Measurements from ENCODE around the gene NCF2.
"Not testable (repeated sequence)": the region's sequence is repeated elsewhere in the genome, so short reads cannot be mapped to it uniquely, and the experiment has no call there.

The NCF2 gene, protein sequence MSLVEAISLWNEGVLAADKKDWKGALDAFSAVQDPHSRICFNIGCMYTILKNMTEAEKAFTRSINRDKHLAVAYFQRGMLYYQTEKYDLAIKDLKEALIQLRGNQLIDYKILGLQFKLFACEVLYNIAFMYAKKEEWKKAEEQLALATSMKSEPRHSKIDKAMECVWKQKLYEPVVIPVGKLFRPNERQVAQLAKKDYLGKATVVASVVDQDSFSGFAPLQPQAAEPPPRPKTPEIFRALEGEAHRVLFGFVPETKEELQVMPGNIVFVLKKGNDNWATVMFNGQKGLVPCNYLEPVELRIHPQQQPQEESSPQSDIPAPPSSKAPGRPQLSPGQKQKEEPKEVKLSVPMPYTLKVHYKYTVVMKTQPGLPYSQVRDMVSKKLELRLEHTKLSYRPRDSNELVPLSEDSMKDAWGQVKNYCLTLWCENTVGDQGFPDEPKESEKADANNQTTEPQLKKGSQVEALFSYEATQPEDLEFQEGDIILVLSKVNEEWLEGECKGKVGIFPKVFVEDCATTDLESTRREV

DNA sequence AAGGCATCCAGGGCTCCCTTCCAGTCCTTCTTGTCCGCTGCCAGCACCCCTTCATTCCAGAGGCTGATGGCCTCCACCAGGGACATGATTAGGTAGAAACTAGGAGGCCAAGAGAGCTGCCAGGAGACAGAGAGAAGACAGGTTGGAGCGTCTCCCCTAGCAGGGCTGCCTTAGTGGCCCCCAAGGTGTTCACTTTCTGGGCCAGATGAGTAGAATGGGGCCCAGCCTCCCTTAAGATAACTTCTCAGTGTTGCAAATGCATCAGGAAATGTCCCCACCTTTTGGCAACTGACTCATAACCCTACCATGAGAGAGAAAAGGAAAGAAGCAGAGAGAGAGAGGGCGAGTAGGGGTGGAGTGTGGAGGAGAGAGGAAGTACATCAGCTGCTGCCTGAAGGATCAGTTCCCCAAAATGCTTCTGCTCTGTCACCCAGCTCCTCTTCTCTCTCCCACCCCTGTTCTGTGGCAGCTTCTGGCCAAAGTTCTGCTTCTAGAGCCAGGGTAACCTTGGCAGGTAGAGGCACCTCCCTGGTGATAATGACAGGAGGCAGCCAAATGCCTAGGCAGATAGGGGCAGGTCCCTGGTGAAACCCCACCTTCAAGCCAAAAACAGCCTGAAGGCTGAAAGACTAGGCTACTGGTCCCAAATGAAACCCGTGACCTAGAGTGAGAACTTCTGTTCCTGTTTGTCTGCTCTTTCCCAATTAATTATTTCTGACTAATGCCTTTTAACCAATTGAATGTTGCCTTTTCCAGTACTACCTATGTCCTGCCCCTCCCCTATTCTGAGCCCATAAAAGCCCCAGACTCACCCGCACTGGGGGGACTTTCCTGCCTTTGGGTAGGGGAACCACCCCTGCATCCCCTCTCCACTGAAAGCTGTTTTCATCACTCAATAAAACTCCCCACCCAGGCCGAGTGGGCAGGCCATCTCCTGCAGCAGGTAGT is at the start of gene NCF2:
Gene NCF2, minus strand, starts transcription at position 216 of the 948 bp plus-strand sequence. Its CDS starts 130 bp downstream, at position 86.
- DNase-seq, result peak; percentile 39

DNA sequence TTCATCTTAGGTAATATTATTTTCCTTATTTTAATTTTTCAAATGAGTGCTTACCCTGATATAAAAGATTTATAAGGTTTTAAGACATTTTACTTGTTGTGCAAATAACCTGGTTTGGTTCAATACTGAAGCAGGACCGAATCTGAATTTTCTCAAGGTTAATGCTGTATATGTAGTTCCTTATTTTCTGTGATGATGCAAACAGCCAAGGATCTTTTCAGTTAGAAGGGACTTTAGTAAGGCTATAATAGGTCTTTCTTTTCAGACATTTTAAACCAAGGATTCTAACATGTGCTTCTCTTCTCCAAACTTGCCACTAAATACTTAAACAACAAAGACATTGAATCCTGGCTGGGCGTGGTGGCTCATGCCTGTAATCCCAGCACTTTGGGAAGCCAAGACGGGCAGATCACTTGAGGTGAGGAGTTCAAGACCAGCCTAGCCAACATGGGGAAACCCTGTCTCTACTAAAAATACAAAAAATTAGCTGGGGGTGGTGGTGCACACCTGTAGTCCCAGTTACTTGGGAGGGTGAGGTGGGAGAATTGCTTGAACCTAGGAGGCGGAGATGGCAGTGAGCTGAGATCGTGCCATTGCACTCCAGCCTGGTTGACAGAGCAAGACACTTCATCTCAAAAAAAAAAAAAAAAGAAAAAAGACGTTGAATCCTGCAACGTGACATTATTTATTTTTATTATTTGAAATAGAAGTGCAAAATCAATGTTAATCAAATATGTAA is 48.6 kb upstream of the NCF2 start:
- DNase-seq, result no peak

DNA sequence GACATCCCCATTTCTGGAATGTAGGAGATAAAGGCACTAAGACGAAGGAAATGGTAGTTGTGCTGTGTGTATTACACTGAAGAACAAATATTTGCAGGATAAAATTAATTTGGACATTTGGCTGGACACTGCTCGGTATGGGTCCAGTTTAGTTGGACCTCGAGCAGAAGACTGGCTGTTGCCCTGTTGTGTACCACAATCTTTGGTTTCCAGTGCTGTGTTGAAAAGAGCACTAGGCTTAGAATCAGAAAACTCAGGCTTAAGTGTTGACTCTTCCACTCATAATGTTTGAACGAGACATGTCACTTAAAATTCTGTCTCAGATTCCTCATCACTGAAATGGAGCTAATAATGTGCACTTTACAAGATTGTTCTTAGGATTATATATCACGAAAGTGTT is 46.5 kb upstream of the NCF2 start:
- DNase-seq, result no peak

DNA sequence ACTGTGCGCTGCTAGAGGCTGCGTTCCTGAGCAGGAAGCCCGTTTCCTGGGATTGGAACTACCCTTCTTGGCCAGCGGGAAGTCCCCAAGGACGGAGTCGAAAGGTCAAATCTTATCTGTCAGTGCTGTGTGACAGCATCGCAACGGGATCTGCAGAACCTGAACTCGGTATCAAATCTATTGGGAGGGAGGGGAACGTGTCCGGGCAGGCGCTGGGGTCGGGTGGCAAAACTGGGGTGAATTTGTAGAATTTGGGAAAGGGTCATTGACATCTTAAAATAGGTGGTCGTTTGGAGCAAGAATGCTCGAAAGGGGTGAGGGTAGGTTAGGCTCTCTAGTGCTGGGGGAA is 46.0 kb upstream of the NCF2 start:
- no peak for DNase-seq

DNA sequence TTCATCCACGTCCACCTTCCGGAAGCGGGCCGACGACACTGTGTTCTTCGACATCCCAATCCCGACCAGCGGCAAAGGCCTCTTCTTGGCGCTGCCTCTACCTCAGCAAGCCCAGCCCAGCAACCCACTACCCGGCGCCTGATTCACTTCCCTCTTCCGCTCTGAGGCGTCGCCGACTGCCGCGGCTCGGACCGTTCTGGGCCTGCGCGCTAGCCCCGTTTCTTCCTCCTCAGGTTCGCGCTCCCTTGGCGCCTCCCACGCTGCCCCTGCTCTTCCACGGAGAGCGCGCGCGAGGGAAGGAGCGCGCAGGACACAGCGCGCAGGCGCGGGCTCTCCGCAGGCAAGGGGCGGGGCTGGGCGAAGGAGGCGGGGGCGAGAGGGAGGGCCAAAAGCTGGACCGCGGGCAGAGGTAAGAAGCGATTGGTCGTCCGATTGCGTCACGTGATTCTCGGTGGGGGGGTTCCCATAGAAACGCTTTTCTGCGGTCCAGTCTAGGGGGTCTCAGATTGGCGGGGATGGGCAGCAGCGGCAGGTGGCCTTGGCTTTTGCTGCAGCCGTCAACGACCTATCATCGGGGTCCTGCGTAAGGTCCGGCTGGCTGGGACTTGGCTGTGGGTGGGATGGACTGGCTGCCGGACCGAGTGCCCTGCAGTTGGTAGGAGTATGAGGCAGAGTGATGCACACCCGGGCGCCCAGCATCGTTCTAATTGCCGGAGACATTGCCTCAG is 45.5 kb upstream of the NCF2 start, which contains the start of gene ARPC5:
Gene ARPC5, minus strand, starts transcription at position 178 of the 728 bp plus-strand sequence. Its CDS starts 124 bp downstream, at position 54.
- DNase-seq, result peak; percentile 95

DNA sequence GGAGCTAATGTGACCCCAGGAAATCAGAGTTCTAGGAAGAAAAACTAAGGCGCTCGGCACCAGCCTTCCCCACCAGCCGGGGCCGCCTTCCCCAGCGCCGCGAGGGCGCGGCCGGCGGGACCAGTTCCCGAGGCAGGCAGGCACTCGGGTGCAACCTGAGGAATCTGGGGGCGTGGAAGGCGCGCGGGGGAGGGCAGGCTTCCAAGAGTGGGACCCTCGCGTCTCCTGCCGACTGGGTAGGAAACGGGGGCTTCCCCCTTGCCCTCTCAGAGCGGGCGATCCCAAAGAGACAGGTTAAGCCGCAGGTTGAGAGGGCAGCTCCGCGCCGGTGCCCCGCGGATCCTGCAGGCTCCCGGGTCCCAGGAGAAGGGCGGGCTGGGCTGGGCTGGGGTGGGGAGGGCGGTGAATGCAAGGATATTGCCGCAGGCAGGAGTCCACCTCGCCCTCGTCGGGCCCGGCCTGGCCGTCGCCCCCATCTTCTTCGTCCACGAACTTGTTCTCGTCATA is 44.9 kb upstream of the NCF2 start:
- no peak for DNase-seq

DNA sequence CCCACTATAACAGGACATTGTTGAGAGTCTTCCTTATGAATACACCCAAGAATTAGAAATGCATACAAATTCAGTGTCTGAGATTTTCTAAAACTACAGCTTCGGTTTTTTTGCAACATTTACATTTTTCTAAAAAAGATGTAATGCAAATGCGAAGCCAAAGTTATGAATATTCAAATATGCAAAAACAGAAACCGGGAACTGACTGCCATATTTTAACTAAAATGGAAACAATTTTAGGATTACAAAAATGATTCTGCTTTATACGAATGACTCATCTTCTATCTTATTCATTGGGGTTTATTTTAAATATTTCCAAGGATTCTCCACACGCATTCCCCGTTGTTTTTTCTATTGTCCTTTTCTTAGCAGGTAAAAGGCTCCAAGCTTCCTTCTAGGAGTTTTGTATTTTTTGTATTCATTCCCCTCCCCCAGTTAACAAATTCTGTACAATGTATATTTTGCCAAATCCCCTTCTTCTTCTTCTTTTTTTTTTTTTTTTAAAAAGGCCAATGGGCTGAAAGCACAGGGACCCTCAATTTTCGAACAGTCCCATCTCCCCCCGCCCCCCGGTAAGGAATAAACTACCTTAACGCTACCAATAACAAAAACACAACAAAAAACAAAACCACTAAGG is 44.3 kb upstream of the NCF2 start:
- no peak for DNase-seq

DNA sequence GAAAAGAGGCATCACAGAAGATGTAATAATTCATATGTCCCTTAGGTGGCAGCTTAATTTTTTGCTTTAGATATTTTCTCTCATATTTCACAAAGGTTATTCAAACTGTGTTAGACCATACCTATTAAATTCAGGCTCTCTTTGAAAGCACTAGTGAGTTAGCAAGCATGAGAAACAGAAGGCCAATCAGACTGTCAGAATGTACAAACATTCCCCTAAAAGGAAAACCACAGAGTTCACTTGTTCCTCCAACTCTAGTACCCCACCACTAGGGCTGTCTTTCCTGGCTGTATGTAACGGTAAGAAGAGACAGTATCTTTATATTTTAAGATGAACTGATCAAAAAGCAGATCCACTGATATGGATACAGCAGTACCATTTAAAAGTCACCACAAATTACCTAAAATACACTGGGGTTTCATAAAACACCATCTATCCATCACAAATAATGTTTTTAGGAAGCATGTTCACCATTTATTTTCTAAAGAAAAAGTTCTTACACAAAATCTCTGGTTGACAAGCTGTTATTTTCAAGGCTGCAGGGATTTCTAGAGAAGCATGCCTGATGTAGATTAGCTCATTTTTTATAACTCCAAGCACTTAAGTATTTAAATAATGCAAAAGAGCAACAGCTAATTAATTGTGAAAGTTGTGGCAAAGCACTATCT is 43.6 kb upstream of the NCF2 start:
- peak; percentile 77 for DNase-seq

DNA sequence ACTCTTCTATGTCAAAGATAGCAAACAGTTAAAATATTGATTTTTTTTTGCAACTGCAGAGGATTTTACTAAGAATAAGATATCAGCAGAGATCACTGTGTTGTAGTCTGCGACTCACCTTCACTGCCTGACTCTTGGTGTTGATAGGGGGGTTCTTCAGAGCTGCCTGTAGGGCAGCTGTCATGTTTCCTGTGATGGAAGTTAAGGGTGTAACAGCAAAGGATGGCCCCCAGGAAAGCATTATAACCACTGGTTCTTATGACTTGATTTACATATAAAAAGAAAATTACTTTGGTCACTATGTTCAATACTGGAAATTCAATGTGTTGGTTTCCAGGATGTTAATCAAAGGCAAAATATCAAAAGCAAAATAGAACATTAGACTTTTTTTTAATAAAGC is 42.7 kb upstream of the NCF2 start:
- peak; percentile 11 for DNase-seq

DNA sequence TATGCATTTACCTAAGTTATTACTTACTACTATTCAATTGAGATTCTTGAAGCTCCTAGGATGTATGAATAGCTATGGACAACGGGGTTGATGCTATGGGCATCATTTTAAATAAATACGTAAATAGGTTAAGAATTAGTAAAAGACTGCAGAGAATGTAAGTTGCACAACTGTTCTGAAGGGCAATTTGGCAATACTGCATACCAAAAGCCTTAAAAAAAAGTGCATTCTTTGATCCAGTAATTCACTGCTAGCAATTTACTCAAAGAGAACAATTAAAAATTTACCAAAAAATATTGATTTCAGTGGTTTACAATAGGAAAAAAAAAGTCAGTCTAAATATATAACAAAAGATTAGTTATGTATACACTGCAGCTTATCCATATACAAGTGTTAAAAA is 41.9 kb upstream of the NCF2 start:
- DNase-seq, result no peak

DNA sequence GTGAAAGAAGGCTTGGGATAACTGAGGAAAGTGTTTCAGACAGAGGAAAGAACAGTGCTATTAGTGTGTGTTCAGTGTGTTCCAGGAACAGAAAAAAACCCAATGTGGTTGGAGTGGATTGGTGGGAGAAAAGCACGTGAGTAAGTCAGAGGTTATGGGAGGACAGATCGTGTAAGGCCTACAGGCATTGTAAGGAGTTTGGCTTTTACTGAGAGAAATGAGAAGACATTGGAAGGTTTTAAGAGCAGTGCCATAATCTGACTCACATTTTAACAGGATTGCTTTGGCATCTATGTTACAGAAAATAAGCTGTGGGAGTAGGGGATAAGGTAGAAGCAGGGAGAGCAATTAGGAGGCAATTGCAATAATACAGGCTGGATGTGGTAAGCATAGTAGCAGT is 40.5 kb upstream of the NCF2 start:
- no peak for DNase-seq

DNA sequence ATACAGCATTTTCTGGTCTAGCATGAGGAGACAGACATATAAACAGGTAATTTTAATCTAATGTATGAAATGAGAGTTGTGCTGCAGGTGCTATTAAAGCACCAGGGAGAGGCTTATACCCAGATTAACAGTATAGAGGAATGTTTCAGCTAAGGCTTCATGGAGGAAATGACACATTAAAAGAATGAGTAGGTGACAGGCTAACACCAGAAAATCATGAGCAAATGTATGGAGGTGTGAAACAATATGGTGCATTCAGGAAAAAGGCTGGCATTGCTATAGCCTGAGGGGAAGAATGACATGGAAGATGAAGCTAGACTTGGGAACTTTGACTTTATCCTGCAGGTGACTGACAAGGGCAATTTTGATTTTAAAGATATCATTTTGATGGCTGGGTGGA is 38.3 kb upstream of the NCF2 start:
- DNase-seq, result no peak

DNA sequence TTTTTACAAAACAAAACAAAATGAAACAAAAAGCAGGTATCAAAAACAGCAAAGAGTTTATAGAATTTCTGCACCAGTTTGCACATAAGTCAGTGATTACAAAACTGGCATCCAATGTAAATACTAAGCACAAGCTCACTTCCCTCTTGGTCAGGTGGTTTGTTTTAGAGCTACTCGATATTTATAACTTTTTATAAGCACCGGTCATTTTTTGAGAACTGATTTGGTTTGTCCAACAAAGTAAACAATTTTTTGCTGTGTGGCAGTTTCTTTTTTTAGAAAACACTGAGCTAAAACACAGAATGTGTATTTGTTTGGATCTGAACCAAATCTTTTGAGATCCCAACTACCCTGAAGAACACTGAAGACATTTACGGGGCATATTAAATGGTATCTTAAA is 36.0 kb upstream of the NCF2 start:
- DNase-seq, result not testable (repeated sequence)

DNA sequence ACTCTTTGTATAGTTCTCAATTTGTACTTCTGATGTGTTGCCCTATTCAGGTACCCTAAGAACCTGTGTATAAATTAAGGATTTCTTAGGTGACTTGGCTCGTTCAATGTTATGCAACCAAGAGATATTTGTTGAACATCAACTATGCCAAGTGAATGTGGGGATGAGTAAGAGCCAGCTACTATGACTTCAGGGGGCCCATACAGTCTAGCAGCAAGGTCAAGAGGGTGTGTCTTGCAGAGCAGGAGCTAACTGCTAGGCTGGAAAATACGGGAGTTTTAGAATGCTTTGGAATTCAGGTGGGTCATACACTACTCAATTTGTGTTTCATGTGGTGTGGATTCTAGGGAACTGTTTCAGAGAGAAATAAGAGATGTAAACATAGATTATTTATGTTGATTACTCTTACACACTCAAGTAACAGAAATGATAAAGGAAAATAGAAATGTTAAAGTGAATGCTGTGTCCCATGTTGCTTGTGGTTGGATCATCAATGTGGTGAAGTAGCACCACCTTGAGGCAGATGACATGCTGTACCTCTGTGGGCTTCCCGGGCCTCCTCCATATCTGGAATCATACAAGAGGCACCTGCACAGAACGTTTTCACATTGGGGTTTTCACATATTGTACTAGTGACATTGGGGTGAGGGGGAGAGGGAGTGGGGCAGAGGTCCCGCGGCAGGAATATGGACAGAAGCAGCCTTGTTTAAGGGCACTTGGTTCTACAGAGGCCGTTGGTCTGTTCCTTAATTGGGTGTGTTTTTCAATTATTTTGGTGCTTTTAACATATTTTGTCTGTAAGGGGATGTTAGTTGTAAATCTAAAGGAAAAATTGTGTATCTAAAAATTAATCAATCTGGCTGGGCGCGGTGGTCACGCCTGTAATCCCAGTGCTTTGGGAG is 32.9 kb upstream of the NCF2 start:
- DNase-seq, result peak; percentile 79

DNA sequence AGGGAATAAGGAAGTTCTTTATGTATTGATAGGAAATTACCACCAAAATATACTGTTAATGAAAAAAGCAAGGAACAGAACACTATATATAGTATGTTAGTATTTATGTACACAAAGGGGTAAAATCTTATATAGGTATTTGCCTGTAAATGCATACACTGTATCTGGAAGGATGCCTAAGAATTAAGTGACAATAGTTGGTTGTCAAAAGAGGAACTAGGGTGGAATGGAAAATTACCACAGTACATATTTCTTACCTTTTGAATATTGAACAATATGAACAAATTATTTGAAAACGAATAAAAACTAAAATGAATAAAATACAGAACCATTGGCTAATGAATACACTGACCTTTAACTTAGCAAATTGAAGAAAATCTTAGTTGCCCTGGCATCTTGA is 31.8 kb upstream of the NCF2 start:
- DNase-seq, result no peak

DNA sequence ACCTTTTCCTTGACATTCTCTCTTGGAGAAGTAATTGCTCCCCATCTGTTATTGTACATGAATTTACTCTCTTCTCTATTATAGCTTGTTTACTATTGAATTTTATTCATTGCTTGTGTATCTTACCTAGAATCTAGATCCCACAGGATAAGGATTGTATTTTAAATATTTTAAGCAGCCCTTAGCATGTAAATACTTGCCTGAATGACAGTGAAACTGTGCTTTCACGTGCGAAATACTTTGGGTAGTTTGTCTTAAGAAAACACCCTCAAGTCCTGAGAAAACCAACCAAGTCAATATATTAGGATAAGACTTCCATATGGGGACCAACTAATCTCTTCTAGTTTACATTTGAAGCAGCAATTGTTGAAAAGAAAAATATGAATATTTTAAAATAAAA is 30.1 kb upstream of the NCF2 start:
- no peak for DNase-seq

DNA sequence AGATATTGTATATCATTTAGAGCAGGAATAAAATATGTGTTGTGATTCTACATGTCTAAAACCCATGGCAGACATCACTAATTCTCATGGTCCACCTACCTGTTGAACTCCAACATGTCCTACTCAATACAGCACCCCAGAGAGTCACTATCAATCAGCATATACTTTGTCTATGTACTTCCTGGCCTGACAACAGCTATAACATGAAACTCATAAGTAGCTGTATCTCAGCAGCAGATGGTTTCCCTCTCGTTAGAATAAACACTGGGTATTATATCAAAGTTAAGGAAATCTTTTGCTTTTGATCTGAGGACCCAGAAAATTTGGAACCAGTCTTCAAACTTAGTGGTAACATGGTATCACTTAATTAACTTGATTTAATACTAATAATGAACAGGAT is 29.5 kb upstream of the NCF2 start:
- DNase-seq, result no peak

DNA sequence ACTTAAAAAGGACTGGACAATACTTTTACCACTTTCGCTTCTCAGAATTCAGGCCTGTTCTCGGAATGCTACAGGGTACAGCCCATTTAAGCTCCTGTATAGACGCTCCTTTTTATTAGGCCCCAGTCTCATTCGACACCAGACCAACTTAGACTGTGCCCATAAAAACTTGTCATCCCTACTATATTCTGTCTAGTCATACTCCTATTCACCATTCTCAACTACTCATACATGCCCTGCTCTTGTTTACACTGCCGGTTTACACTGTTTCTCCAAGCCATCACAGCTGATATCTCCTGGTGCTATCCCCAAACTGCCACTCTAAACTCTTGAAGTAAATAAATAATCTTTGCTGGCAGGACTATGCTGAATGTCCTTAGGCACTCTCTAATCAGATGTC is 27.9 kb upstream of the NCF2 start:
- not testable (repeated sequence) for DNase-seq

DNA sequence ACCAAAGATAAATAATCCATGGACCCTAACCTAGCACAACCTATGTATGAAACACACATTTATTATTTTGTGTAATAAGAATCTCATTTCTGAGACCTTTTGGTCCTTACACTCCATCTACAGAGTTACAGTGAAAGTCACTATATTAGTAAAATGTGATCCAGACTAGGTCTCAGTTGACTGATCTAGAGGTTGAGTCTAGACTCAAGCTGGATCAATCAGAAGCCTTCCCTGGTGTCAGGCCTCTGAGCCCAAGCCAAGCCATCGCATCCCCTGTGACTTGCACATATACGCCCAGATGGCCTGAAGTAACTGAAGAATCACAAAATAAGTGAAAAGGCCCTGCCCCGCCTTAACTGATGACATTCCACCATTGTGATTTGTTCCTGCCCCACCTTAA is 22.7 kb upstream of the NCF2 start:
- DNase-seq, result not testable (repeated sequence)

DNA sequence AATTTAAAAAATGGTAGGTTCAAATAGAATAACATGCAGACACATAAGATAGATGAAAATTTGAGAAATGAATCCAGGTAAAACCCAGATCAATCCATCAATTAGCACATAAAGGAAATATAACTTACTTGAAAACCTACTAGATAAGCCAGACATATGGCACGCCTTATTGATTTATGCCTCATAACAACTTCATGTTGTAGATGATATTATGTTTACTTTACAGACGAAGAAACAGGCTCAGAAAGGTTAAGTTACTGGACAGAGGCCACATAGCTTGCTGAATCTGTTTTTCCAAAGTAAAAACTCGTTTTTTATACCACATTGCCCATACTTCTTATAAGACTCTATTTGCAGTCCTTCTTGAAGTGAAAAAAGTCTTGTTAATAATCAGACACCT is 22.1 kb upstream of the NCF2 start:
- no peak for DNase-seq

Measured in hematopoietic multipotent progenitor cell treated with erythropoietin and hydrocortisone succinate and interleukin-3 and kit ligand, for 8 days (in vitro differentiated cells).